GM23338 (cell line): ENCODE measurements around the gene SIL1. TPM values are rescaled to one million over a fixed set of nuclear protein-coding genes. Genes with fewer than 3 reads are reported as not detected.

ENCODE experiments used
- ATAC-seq: fragments of 200-7000 bp; cut with Tn5 transposase; 3 replicates; pipeline ENCODE4 v1.9.1; 2020
- DNase-seq: peaks from one replicate; pipeline ENCODE4 v3.0.0-alpha.2; 2015; ENCODE audit warnings: low spot score
- H2AFZ ChIP-seq: fragments of 200-600 bp; sonication (generic); 2 replicates; pipeline ENCODE4 v1.8.0; 2016; ENCODE audit warnings: antibody characterized with exemption, mild to moderate bottlenecking, moderate library complexity
- H3F3A ChIP-seq: fragments of 200-600 bp; sonication (generic); replicated peaks from 2 replicates; pipeline ENCODE4 v1.8.0; 2017; ENCODE audit warnings: antibody characterized with exemption, mixed run types, low read depth
- H3K27ac ChIP-seq: fragments of 200-600 bp; sonication (generic); 2 replicates; pipeline ENCODE4 v1.6.1; 2016; ENCODE audit warnings: low read depth
- H3K27me3 ChIP-seq: fragments of 200-600 bp; sonication (generic); 2 replicates; pipeline ENCODE4 v1.8.0; 2016; ENCODE audit warnings: mild to moderate bottlenecking, mixed run types, moderate library complexity; ENCODE audit not compliant: insufficient read depth
- H3K36me3 ChIP-seq: fragments of 200-600 bp; sonication (generic); 2 replicates; pipeline ENCODE4 v1.8.0; 2016; ENCODE audit warnings: mild to moderate bottlenecking; ENCODE audit not compliant: insufficient read depth
- H3K4me1 ChIP-seq: fragments of 200-600 bp; sonication (generic); 2 replicates; pipeline ENCODE4 v1.8.0; 2016; ENCODE audit warnings: mild to moderate bottlenecking, moderate library complexity; ENCODE audit not compliant: insufficient read depth
- H3K4me2 ChIP-seq: fragments of 200-600 bp; sonication (generic); 2 replicates; pipeline ENCODE4 v1.7.1; 2017; ENCODE audit warnings: mixed run types
- H3K4me3 ChIP-seq: fragments of 200-600 bp; sonication (generic); 2 replicates; pipeline ENCODE4 v1.6.1; 2016; ENCODE audit warnings: mixed run types
- H3K79me2 ChIP-seq: fragments of 200-600 bp; sonication (generic); replicated peaks from 2 replicates; pipeline ENCODE4 v1.8.0; 2017; ENCODE audit warnings: mild to moderate bottlenecking; ENCODE audit not compliant: insufficient read depth
- H3K9me2 ChIP-seq: fragments of 200-600 bp; sonication (generic); 2 replicates; pipeline ENCODE4 v1.8.0; 2017; ENCODE audit not compliant: insufficient read depth
- H4K20me1 ChIP-seq: fragments of 200-600 bp; sonication (generic); replicated peaks from 2 replicates; pipeline ENCODE4 v1.8.0; 2017; ENCODE audit warnings: mild to moderate bottlenecking; ENCODE audit not compliant: insufficient read depth
- H3K27ac Mint-ChIP-seq: 2 replicates; pipeline ENCODE4 v1.8.0; 2020; ENCODE audit warnings: inconsistent platforms, mild to moderate bottlenecking, moderate library complexity, mixed read lengths
- H3K27me3 Mint-ChIP-seq: 3 replicates; pipeline ENCODE4 v1.8.0; 2022; ENCODE audit warnings: low read depth, mild to moderate bottlenecking, moderate library complexity, mixed read lengths, inconsistent platforms; ENCODE audit not compliant: insufficient read depth, poor library complexity
- H3K36me3 Mint-ChIP-seq: 3 replicates; pipeline ENCODE4 v1.8.0; 2021; ENCODE audit warnings: low read depth, mild to moderate bottlenecking, inconsistent platforms, moderate library complexity, mixed read lengths
- H3K4me1 Mint-ChIP-seq: 3 replicates; pipeline ENCODE4 v1.8.0; 2020; ENCODE audit warnings: mild to moderate bottlenecking, inconsistent platforms, mixed read lengths
- H3K4me3 Mint-ChIP-seq: 3 replicates; pipeline ENCODE4 v1.8.0; 2021; ENCODE audit warnings: moderate library complexity, mild to moderate bottlenecking, inconsistent platforms, mixed read lengths
- H3K9me3 Mint-ChIP-seq: 3 replicates; pipeline ENCODE4 v1.8.0; 2020; ENCODE audit warnings: moderate library complexity, mild to moderate bottlenecking, inconsistent platforms, mixed read lengths
- CREB1 ChIP-seq: fragments of 250-450 bp; sonication (Bioruptor Pico); IDR thresholded peaks from 2 replicates; pipeline ENCODE4 v1.5.0; 2020; ENCODE audit warnings: low read depth, mild to moderate bottlenecking, moderate library complexity
- EZH2phosphoT487 ChIP-seq: fragments of 200-600 bp; sonication (generic); IDR thresholded peaks from one replicate; pipeline ENCODE4 v1.8.1; 2018; ENCODE audit warnings: antibody characterized with exemption; ENCODE audit not compliant: unreplicated experiment
- JUNB ChIP-seq: IDR thresholded peaks from one replicate; pipeline ENCODE4 v1.6.1; 2016; ENCODE audit warnings: antibody characterized with exemption; ENCODE audit not compliant: unreplicated experiment
- NANOG ChIP-seq: IDR thresholded peaks from 2 replicates; pipeline ENCODE4 v1.6.1; 2016; ENCODE audit warnings: antibody characterized with exemption, borderline replicate concordance
- POLR2AphosphoS5 ChIP-seq: IDR thresholded peaks from 2 replicates; pipeline ENCODE4 v1.6.1; 2016; ENCODE audit warnings: antibody characterized with exemption, low read depth
- STAT1 ChIP-seq: IDR thresholded peaks from one replicate; pipeline ENCODE4 v1.6.1; 2016; ENCODE audit warnings: antibody characterized with exemption; ENCODE audit not compliant: unreplicated experiment
- ZNF114 ChIP-seq: fragments of 250-450 bp; sonication (Bioruptor Pico); IDR thresholded peaks from 2 replicates; pipeline ENCODE4 v1.5.0; 2020; ENCODE audit warnings: mild to moderate bottlenecking, moderate library complexity
- ZNF331 ChIP-seq: fragments of 250-450 bp; sonication (Bioruptor Pico); IDR thresholded peaks from 2 replicates; pipeline ENCODE4 v1.5.0; 2020; ENCODE audit warnings: low read depth, mild to moderate bottlenecking, moderate library complexity
- polyA plus RNA-seq: library from polyadenylated mRNA; unstranded; fragments of >200 nt; fragmentation: Nextera tagmentation; extraction: Ambion mirVana; gene quantifications from 2 replicates; pipeline ENCODE4 v1.2.1, GENCODE V29; 2016
- total RNA-seq: library from RNA; depleted of rRNA; stranded (reverse); fragments of >200 nt; shearing (Covaris generic); gene quantifications from 2 replicates; pipeline ENCODE4 v1.2.3, GENCODE V29; 2014
- TF ChIP-seq, protein P1 (sequence below): fragments of 250-450 bp; sonication (Bioruptor Pico); IDR thresholded peaks from 2 replicates; pipeline ENCODE4 v1.5.0; 2020; ENCODE audit warnings: mild to moderate bottlenecking, moderate library complexity
- TF ChIP-seq, protein P2 (sequence below), 2 experiments: fragments of 200-600 bp in 1 of 2; sonication (generic) in 1 of 2; conservative IDR thresholded peaks; 2 replicates each; pipeline versions ENCODE4 v1.5.1 to v1.6.1; 2016 to 2017; ENCODE audit warnings: antibody characterized with exemption in 2 of 2, low read depth in 2 of 2, mild to moderate bottlenecking in 2 of 2, moderate library complexity in 1 of 2
- TF ChIP-seq, protein P3 (sequence below): IDR thresholded peaks from 2 replicates; pipeline ENCODE4 v1.6.1; 2016; ENCODE audit warnings: antibody characterized with exemption

The SIL1 gene
- total and polyA plus RNA-seq, 2 experiments from 2014 or later = 5.5 to 5.9 TPM

DNA sequence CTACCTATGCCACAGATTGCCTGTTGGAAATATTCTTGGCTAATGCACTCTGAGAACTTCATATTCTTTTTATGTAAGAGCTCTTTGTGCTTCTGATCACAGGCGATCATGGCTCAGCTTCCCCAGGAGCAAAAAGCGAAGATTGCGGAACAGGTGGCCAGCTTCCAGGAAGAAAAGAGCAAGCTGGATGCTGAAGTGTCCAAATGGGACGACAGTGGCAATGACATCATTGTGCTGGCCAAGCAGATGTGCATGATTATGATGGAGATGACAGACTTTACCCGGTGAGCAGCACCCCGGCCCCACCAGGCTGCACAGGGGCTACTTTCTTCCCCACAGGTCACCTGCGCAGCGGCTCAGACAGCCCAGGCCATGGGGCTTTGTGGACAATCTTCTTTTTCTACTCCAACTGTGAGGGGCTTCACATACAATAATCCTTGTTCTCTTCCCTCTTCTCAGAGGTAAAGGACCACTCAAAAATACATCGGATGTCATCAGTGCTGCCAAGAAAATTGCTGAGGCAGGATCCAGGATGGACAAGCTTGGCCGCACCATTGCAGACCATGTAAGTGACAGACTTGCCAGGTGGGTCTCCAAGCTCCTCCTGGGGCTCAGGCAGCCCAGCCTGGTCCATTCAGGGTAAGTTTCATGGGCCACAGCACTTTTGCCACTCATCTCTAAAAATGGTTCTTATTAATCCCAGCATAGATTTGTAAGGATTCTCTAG, 267.6 kb downstream of the SIL1 start (continued):
- TF ChIP-seq, protein P1, sequence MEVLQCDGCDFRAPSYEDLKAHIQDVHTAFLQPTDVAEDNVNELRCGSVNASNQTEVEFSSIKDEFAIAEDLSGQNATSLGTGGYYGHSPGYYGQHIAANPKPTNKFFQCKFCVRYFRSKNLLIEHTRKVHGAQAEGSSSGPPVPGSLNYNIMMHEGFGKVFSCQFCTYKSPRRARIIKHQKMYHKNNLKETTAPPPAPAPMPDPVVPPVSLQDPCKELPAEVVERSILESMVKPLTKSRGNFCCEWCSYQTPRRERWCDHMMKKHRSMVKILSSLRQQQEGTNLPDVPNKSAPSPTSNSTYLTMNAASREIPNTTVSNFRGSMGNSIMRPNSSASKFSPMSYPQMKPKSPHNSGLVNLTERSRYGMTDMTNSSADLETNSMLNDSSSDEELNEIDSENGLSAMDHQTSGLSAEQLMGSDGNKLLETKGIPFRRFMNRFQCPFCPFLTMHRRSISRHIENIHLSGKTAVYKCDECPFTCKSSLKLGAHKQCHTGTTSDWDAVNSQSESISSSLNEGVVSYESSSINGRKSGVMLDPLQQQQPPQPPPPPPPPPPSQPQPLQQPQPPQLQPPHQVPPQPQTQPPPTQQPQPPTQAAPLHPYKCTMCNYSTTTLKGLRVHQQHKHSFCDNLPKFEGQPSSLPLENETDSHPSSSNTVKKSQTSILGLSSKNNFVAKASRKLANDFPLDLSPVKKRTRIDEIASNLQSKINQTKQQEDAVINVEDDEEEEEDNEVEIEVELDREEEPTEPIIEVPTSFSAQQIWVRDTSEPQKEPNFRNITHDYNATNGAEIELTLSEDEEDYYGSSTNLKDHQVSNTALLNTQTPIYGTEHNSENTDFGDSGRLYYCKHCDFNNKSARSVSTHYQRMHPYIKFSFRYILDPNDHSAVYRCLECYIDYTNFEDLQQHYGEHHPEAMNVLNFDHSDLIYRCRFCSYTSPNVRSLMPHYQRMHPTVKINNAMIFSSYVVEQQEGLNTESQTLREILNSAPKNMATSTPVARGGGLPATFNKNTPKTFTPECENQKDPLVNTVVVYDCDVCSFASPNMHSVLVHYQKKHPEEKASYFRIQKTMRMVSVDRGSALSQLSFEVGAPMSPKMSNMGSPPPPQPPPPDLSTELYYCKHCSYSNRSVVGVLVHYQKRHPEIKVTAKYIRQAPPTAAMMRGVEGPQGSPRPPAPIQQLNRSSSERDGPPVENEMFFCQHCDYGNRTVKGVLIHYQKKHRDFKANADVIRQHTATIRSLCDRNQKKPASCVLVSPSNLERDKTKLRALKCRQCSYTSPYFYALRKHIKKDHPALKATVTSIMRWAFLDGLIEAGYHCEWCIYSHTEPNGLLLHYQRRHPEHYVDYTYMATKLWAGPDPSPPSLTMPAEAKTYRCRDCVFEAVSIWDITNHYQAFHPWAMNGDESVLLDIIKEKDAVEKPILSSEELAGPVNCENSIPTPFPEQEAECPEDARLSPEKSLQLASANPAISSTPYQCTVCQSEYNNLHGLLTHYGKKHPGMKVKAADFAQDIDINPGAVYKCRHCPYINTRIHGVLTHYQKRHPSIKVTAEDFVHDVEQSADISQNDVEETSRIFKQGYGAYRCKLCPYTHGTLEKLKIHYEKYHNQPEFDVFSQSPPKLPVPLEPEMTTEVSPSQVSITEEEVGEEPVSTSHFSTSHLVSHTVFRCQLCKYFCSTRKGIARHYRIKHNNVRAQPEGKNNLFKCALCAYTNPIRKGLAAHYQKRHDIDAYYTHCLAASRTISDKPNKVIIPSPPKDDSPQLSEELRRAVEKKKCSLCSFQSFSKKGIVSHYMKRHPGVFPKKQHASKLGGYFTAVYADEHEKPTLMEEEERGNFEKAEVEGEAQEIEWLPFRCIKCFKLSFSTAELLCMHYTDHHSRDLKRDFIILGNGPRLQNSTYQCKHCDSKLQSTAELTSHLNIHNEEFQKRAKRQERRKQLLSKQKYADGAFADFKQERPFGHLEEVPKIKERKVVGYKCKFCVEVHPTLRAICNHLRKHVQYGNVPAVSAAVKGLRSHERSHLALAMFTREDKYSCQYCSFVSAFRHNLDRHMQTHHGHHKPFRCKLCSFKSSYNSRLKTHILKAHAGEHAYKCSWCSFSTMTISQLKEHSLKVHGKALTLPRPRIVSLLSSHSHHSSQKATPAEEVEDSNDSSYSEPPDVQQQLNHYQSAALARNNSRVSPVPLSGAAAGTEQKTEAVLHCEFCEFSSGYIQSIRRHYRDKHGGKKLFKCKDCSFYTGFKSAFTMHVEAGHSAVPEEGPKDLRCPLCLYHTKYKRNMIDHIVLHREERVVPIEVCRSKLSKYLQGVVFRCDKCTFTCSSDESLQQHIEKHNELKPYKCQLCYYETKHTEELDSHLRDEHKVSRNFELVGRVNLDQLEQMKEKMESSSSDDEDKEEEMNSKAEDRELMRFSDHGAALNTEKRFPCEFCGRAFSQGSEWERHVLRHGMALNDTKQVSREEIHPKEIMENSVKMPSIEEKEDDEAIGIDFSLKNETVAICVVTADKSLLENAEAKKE (CRISPR knock-in tag) = no peak
- TF ChIP-seq ZNF331 (CRISPR knock-in tag) (no peak), JUNB (no peak), ZNF114 (CRISPR knock-in tag) (no peak), CREB1 (no peak), STAT1 (no peak)

DNA sequence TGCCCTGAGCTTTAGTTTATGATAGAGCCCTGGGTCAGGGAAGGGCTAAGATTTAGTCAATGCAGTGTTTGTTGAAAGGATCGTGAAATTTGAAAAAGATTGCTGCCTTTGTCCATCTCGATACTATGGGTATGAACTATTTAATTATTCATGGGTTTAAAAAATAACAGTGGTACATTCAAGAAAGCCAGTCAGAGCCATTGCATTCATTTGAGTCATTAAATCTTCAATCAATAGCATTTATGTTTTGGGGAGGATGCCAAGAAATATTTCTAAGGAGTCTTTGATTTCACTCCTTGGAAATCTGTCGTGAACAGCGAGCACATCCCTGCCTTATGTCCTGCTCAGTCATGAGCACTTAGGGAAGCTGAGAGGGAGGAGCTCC, 268.6 kb downstream of the SIL1 start:
- H4K20me1 ChIP-seq = no peaks in the 10 kb centered on the region; the same call in 1 of the 2 replicates
- H3F3A ChIP-seq = 0 out of 2 replicates have a peak, but pooled peaks cover 4% of the 10 kb centered on the region
- no peak overlapping the region for H2AFZ ChIP-seq
- H3K27ac Mint-ChIP-seq = no peak overlapping the region
- H3K36me3 ChIP-seq = peaks cover 45% of the 10 kb centered on the region
- no peak overlapping the region for H3K4me2 ChIP-seq
- no peaks in the 10 kb centered on the region for H3K9me3 Mint-ChIP-seq
- peaks cover 11% of the 10 kb centered on the region for H3K27me3 Mint-ChIP-seq
- ATAC-seq = no peak
- no peaks in the 10 kb centered on the region for H3K4me1 ChIP-seq
- no peaks in the 10 kb centered on the region for H3K79me2 ChIP-seq
- H3K4me1 Mint-ChIP-seq = peaks cover 9% of the 10 kb centered on the region; the same call in 2 of the 3 replicates
- DNase-seq = no peak
- no peaks in the 10 kb centered on the region for H3K9me2 ChIP-seq
- peaks cover 82% of the 10 kb centered on the region for H3K36me3 Mint-ChIP-seq
- no peak overlapping the region for H3K27ac ChIP-seq
- no peak overlapping the region for H3K4me3 ChIP-seq
- no peaks in the 10 kb centered on the region for H3K27me3 ChIP-seq
- H3K4me3 Mint-ChIP-seq = no peak overlapping the region
- TF ChIP-seq CREB1 = no peak
- no peak for TF ChIP-seq ZNF331 (CRISPR knock-in tag)
- TF ChIP-seq ZNF114 (CRISPR knock-in tag) = no peak
- TF ChIP-seq JUNB = no peak
- TF ChIP-seq, protein P2, sequence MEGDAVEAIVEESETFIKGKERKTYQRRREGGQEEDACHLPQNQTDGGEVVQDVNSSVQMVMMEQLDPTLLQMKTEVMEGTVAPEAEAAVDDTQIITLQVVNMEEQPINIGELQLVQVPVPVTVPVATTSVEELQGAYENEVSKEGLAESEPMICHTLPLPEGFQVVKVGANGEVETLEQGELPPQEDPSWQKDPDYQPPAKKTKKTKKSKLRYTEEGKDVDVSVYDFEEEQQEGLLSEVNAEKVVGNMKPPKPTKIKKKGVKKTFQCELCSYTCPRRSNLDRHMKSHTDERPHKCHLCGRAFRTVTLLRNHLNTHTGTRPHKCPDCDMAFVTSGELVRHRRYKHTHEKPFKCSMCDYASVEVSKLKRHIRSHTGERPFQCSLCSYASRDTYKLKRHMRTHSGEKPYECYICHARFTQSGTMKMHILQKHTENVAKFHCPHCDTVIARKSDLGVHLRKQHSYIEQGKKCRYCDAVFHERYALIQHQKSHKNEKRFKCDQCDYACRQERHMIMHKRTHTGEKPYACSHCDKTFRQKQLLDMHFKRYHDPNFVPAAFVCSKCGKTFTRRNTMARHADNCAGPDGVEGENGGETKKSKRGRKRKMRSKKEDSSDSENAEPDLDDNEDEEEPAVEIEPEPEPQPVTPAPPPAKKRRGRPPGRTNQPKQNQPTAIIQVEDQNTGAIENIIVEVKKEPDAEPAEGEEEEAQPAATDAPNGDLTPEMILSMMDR (conservative IDR thresholded peaks at IDR 0.05; ENCODE audit: low read depth in 2 of 2) = no peak
- TF ChIP-seq, protein P3, sequence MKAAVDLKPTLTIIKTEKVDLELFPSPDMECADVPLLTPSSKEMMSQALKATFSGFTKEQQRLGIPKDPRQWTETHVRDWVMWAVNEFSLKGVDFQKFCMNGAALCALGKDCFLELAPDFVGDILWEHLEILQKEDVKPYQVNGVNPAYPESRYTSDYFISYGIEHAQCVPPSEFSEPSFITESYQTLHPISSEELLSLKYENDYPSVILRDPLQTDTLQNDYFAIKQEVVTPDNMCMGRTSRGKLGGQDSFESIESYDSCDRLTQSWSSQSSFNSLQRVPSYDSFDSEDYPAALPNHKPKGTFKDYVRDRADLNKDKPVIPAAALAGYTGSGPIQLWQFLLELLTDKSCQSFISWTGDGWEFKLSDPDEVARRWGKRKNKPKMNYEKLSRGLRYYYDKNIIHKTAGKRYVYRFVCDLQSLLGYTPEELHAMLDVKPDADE = no peak
- TF ChIP-seq EZH2phosphoT487 = no peak
- no peak for TF ChIP-seq NANOG
- no peak for TF ChIP-seq POLR2AphosphoS5
